Ovary (tissue), 9 donors: ENCODE measurements around the gene SPINT2. TPM values are rescaled to one million over a fixed set of nuclear protein-coding genes. Genes with fewer than 3 reads are reported as not detected.

Source experiments
- DNase-seq, 5 donors: peaks; one replicate each; pipeline ENCODE4 v3.0.0-alpha.2; 2019 to 2020
- H3K27ac ChIP-seq, 2 donors: fragments of 200-600 bp; one replicate each; pipeline versions ENCODE4 v1.5.1 to v1.8.0; 2019 to 2022
- H3K27me3 ChIP-seq: fragments of 200-600 bp; one replicate; pipeline ENCODE4 v1.8.0; 2022
- H3K36me3 ChIP-seq: fragments of 200-600 bp; sonication (generic); one replicate; pipeline ENCODE4 v1.5.1; 2019
- H3K4me1 ChIP-seq: one replicate; pipeline ENCODE4 v1.8.1; 2013; ENCODE audit warnings: mild to moderate bottlenecking, moderate library complexity; ENCODE audit not compliant: insufficient read depth
- H3K4me3 ChIP-seq: fragments of 200-600 bp; sonication (generic); one replicate; pipeline ENCODE4 v1.5.1; 2017
- H3K9me3 ChIP-seq, 2 donors: fragments of 200-600 bp in 1 of 2; sonication (generic) in 1 of 2; one replicate each; pipeline versions ENCODE4 v1.5.1 to v1.8.1; 2013 to 2019; ENCODE audit warnings: mild to moderate bottlenecking in 1 of 2, moderate library complexity in 1 of 2
- CTCF ChIP-seq, 3 donors: fragments of 450-650 bp in 2 of 3; fragments of 200-600 bp in 1 of 3; IDR thresholded peaks; one replicate each; pipeline versions ENCODE4 v1.5.1 to v1.8.0; 2016 to 2022; ENCODE audit warnings: antibody characterized with exemption in 3 of 3, mild to moderate bottlenecking in 1 of 3
- EP300 ChIP-seq: sonication (generic); formaldehyde crosslinking; IDR thresholded peaks from one replicate; pipeline ENCODE4 v1.6.1; 2017; ENCODE audit warnings: antibody characterized with exemption
- POLR2A ChIP-seq: fragments of 450-650 bp; IDR thresholded peaks from one replicate; pipeline ENCODE4 v1.6.1; 2017; ENCODE audit warnings: antibody characterized with exemption, mild to moderate bottlenecking, moderate library complexity
- WGBS, 3 donors: extraction: QIAGEN DNeasy Blood & Tissue Kit in 1 of 3; methylation state at CpG; one replicate each; pipeline versions ENCODE4 v1.1.5 to v1.1.7; 2013 to 2017; 5-methylcytosine and 5-hydroxymethylcytosine counted together
- intact Hi-C, 4 donors: fragments of 100-400 bp; cut with DNase I; formaldehyde crosslinking; loops; one replicate each; pipeline versions ENCODE4 v1.11.0 to v1.15.1; 2022 to 2023
- polyA plus RNA-seq, 2 donors: library from polyadenylated mRNA; stranded (reverse); fragments of 200-250 nt in 1 of 2; fragments of 350-450 nt in 1 of 2; fragmentation: Illumina TruSeq in 1 of 2; extraction: RNeasy Lipid Tissue Mini Kit (QIAGEN cat#74804) in 1 of 2; gene quantifications; one replicate each; pipeline ENCODE4 v1.2.3, GENCODE V29; 2013 to 2014
- total RNA-seq, 7 donors: library from RNA; depleted of rRNA in 2 of 7; stranded (reverse); fragments of >200 nt in 2 of 7; fragmentation: NEBNext Ultra II Directional in 3 of 7; extraction: Animal tissue kit (Norgen Biotek cat#: 25700) in 3 of 7; gene quantifications; one replicate each; pipeline versions ENCODE4 v1.1.0 to v1.2.4, GENCODE V29; 2016 to 2023
- donor health status: DM: no; HTN: no; CAD: no; lungs with moderate emphysema.
- donor health status: DM: no; HTN: no; CAD: no.
- donor health status: Bipolar disorder and iron deficiency.
- donor health status: DM: yes; HTN: yes; CAD: no.
- donor health status: DM: no; HTN: no; CAD: no.
- donor health status: DM: yes; HTN: yes; CAD: no.

SPINT2 gene
- total and polyA plus RNA-seq, 9 donors = 71.5 to 556 (median 117) TPM

GRCh38 chr19:38331728-38332127 lies 67.4 kb downstream of the SPINT2 start:
- no peaks in the 10 kb centered on the region for H3K27me3 ChIP-seq
- intact Hi-C loops = loop anchor here in 3 of 4 donors (5.0 to 10.0 kb wide), 3 partner anchors 84 to 187 kb away; no protein-coding TSS in a partner anchor
- no peaks in the 10 kb centered on the region for H3K36me3 ChIP-seq
- no peaks in the 10 kb centered on the region for H3K9me3 ChIP-seq
- 88 to 92% (median 91%) methylated on average over 1 of the region's 1 CpG for WGBS, 3 donors
- DNase-seq = no peak
- H3K4me3 ChIP-seq = no peak overlapping the region
- no peak overlapping the region for H3K27ac ChIP-seq
- TF ChIP-seq CTCF (IDR thresholded peaks at IDR 0.05) (no peak), POLR2A (no peak), EP300 (no peak)
- H3K4me1 ChIP-seq = peaks cover 2% of the 10 kb centered on the region

- 77 to 81% (median 78%) methylated on average over 9 of the region's 9 CpGs for WGBS, 3 donors
- no peaks in the 10 kb centered on the region for H3K27me3 ChIP-seq
- no peak for DNase-seq
- no peak overlapping the region for H3K27ac ChIP-seq
- no peak overlapping the region for H3K4me3 ChIP-seq
- intact Hi-C loops = loop anchor here (1.0 to 10.0 kb wide), 4 partner anchors 86 to 188 kb away; no protein-coding TSS in a partner anchor
- H3K4me1 ChIP-seq = peaks cover 2% of the 10 kb centered on the region
- TF ChIP-seq EP300 (no peak), POLR2A (no peak), CTCF (IDR thresholded peaks at IDR 0.05) (no peak)
- H3K36me3 ChIP-seq = no peaks in the 10 kb centered on the region
- H3K9me3 ChIP-seq = no peaks in the 10 kb centered on the region
Measured at GRCh38 chr19:38333245-38333644, 68.9 kb downstream of the SPINT2 start.

GRCh38 chr19:38335949-38336637 lies 71.7 kb downstream of the SPINT2 start:
- H3K27ac ChIP-seq = peak overlapping the region; percentile 82 to 86
- intact Hi-C loops = loop anchor here in 2 of 4 donors (5.0 to 10.0 kb wide), 2 partner anchors 36 to 191 kb away; partner anchors contain the start of gene PSMD8 (in 1 of the 2)
- DNase-seq = peak; percentile 92 to 96 (median 93)
- no peaks in the 10 kb centered on the region for H3K36me3 ChIP-seq
- no peaks in the 10 kb centered on the region for H3K9me3 ChIP-seq
- H3K4me3 ChIP-seq = peak overlapping the region; percentile 54
- TF ChIP-seq EP300 = no peak
- TF ChIP-seq CTCF (IDR thresholded peaks at IDR 0.05) = no peak
- TF ChIP-seq POLR2A = peak; percentile 54
- 0 to 1% (median 1%) methylated on average over 52 of the region's 52 CpGs for WGBS, 3 donors
- no peaks in the 10 kb centered on the region for H3K27me3 ChIP-seq
- peaks cover 2% of the 10 kb centered on the region for H3K4me1 ChIP-seq

- WGBS, 3 donors = 2 to 3% (median 3%) methylated on average over 41 of the region's 41 CpGs
- no peak for TF ChIP-seq CTCF (IDR thresholded peaks at IDR 0.05)
- intact Hi-C loops = loop anchor here in 2 of 4 donors (5.0 to 10.0 kb wide), 2 partner anchors 36 to 192 kb away; partner anchors contain the start of gene PSMD8 (in 1 of the 2)
- Histone ChIP-seq H3K27me3 (no peaks in the 10 kb centered on the region), H3K9me3 (no peaks in the 10 kb centered on the region), H3K4me1 (peaks cover 2% of the 10 kb centered on the region), H3K36me3 (no peaks in the 10 kb centered on the region), H3K4me3 (peak overlapping the region; percentile 54), H3K27ac (peak overlapping the region in 1 of 2 donors; percentile 86)
- peak; percentile 93 to 97 (median 96) for DNase-seq
Measured at GRCh38 chr19:38336638-38337359, 72.4 kb downstream of the SPINT2 start.
